Upper lobe of left lung (tissue), 6 donors: ENCODE results near the gene ADK. TPM values are rescaled to one million over a fixed set of nuclear protein-coding genes. Genes with fewer than 3 reads are reported as not detected.

ENCODE experiments used
- ATAC-seq, 2 donors: fragments of 200-7000 bp; cut with Tn5 transposase; one replicate each; pipeline ENCODE4 v1.9.1; 2022; ENCODE audit warnings: mild to moderate bottlenecking in 2 of 2, moderate library complexity in 2 of 2; ENCODE audit not compliant: low FRiP score in 2 of 2
- DNase-seq, 2 donors: peaks; one replicate each; pipeline ENCODE4 v3.0.0-alpha.2; 2019 to 2020
- H3K27ac ChIP-seq, 4 donors: fragments of 200-600 bp; sonication (generic); one replicate each; pipeline ENCODE4 v1.5.1; 2016 to 2019
- H3K27me3 ChIP-seq, 4 donors: fragments of 200-600 bp; sonication (generic); one replicate each; pipeline ENCODE4 v1.5.1; 2017 to 2019
- H3K36me3 ChIP-seq, 4 donors: fragments of 200-600 bp; sonication (generic); one replicate each; pipeline ENCODE4 v1.5.1; 2016 to 2019
- H3K4me1 ChIP-seq, 4 donors: fragments of 200-600 bp; sonication (generic); one replicate each; pipeline ENCODE4 v1.5.1; 2018 to 2019
- H3K4me3 ChIP-seq, 4 donors: fragments of 200-600 bp; sonication (generic); one replicate each; pipeline ENCODE4 v1.5.1; 2017 to 2019; ENCODE audit warnings: mild to moderate bottlenecking in 2 of 4, moderate library complexity in 1 of 4
- H3K9me3 ChIP-seq, 4 donors: fragments of 200-600 bp; sonication (generic); one replicate each; pipeline ENCODE4 v1.5.1; 2018 to 2019
- CTCF ChIP-seq, 6 experiments: fragments of 450-650 bp in 4 of 6; fragments of 200-600 bp in 2 of 6; sonication (generic) in 2 of 6; IDR thresholded peaks; one replicate each; pipeline ENCODE4 v1.5.1; 2016 to 2019; ENCODE audit warnings: antibody characterized with exemption in 6 of 6
- EP300 ChIP-seq, 4 donors: sonication (generic); formaldehyde crosslinking; IDR thresholded peaks; one replicate each; pipeline ENCODE4 v1.5.1; 2017; ENCODE audit warnings: antibody characterized with exemption in 4 of 4, control low read depth in 2 of 4
- POLR2A ChIP-seq, 4 donors: fragments of 450-650 bp; IDR thresholded peaks; one replicate each; pipeline ENCODE4 v1.5.1; 2016 to 2017; ENCODE audit warnings: antibody characterized with exemption in 4 of 4, mild to moderate bottlenecking in 2 of 4
- POLR2AphosphoS5 ChIP-seq, 2 donors: sonication (generic); formaldehyde crosslinking; IDR thresholded peaks; one replicate each; pipeline ENCODE4 v1.5.1; 2017; ENCODE audit warnings: antibody characterized with exemption in 2 of 2
- WGBS, 2 donors: methylation state at CpG; one replicate each; pipeline ENCODE4 v1.1.5; 2017 to 2018; 5-methylcytosine and 5-hydroxymethylcytosine counted together
- total RNA-seq, 6 donors: library from RNA; depleted of rRNA in 4 of 6; stranded (reverse); fragments of >200 nt in 4 of 6; gene quantifications; one replicate each; pipeline versions ENCODE4 v1.1.0 to v1.2.1, GENCODE V29; 2016 to 2021
- donor health status: DM: no; HTN: no; CAD: no; lungs with moderate emphysema.
- donor health status: DM: no; HTN: yes; CAD: no; lungs with severe emphysema.

Gene ADK
- total RNA-seq, 6 donors from 2014 or later: 27.9 to 123 (median 48.1) TPM

GRCh38 chr10:74114041-74114448 is 37.0 kb upstream of the ADK start:
- DNase-seq (no peak), ATAC-seq (peak in 1 of 2 donors; percentile 32)
- WGBS, 2 donors: 84 to 85% methylated on average over 12 of the region's 12 CpGs
- Histone ChIP-seq H3K27ac (no peak overlapping the region), H3K36me3 (peaks cover 49 to 100% (median 95%) of the 10 kb centered on the region in 4 donors), H3K4me3 (no peak overlapping the region), H3K9me3 (no peaks in the 10 kb centered on the region), H3K27me3 (no peaks in the 10 kb centered on the region), H3K4me1 (no peaks in the 10 kb centered on the region)
- TF ChIP-seq CTCF (IDR thresholded peaks at IDR 0.05) (no peak), EP300 (IDR thresholded peaks at IDR 0.05) (no peak), POLR2A (IDR thresholded peaks at IDR 0.05) (no peak), POLR2AphosphoS5 (IDR thresholded peaks at IDR 0.05) (no peak)

- ATAC-seq: no peak
Measured at GRCh38 chr10:74117738-74118137, 33.3 kb upstream of the ADK start.

GRCh38 chr10:74118804-74119203 is 32.2 kb upstream of the ADK start:
- no peak for TF ChIP-seq POLR2AphosphoS5 (IDR thresholded peaks at IDR 0.05)
- no peak for TF ChIP-seq CTCF (IDR thresholded peaks at IDR 0.05)
- TF ChIP-seq POLR2A (IDR thresholded peaks at IDR 0.05): no peak
- TF ChIP-seq EP300 (IDR thresholded peaks at IDR 0.05): no peak
- ATAC-seq (peak in 1 of 2 donors; percentile 36), DNase-seq (peak in 1 of 2 donors; percentile 24)
- Histone ChIP-seq H3K27ac (peak overlapping the region in 2 of 4 donors; percentile 4 to 53), H3K36me3 (peaks cover 44 to 100% (median 84%) of the 10 kb centered on the region in 4 donors), H3K4me3 (no peak overlapping the region), H3K27me3 (no peaks in the 10 kb centered on the region), H3K4me1 (no peaks in the 10 kb centered on the region), H3K9me3 (no peaks in the 10 kb centered on the region)
- WGBS, 2 donors: 84 to 89% methylated on average over 3 of the region's 3 CpGs

More at GRCh38 chr10:74117738-74118137, 33.3 kb upstream of the ADK start:
- Histone ChIP-seq H3K27ac (peak overlapping the region in 1 of 4 donors; percentile 22), H3K9me3 (no peaks in the 10 kb centered on the region), H3K27me3 (no peaks in the 10 kb centered on the region), H3K4me3 (no peak overlapping the region), H3K4me1 (no peaks in the 10 kb centered on the region), H3K36me3 (peaks cover 43 to 100% (median 87%) of the 10 kb centered on the region in 4 donors)
- no peak for DNase-seq
- whole genome bisulfite sequencing, 2 donors: 94 to 100% methylated on average over 4 of the region's 4 CpGs
- no peak for TF ChIP-seq POLR2A (IDR thresholded peaks at IDR 0.05)
- TF ChIP-seq POLR2AphosphoS5 (IDR thresholded peaks at IDR 0.05): no peak
- TF ChIP-seq CTCF (IDR thresholded peaks at IDR 0.05): no peak
- no peak for TF ChIP-seq EP300 (IDR thresholded peaks at IDR 0.05)

- H3K27me3 ChIP-seq: no peaks in the 10 kb centered on the region
- H3K4me3 ChIP-seq: no peak overlapping the region
- DNase-seq (no peak), ATAC-seq (no peak)
- TF ChIP-seq POLR2A (IDR thresholded peaks at IDR 0.05) (no peak), POLR2AphosphoS5 (IDR thresholded peaks at IDR 0.05) (no peak), CTCF (IDR thresholded peaks at IDR 0.05) (no peak)
- H3K27ac ChIP-seq: peak overlapping the region in 1 of 4 donors; percentile 4
- no peaks in the 10 kb centered on the region for H3K4me1 ChIP-seq
- WGBS, 2 donors: 58 to 65% methylated on average over 1 of the region's 1 CpG
- H3K9me3 ChIP-seq: no peaks in the 10 kb centered on the region
- peaks cover 37 to 100% (median 76%) of the 10 kb centered on the region in 4 donors for H3K36me3 ChIP-seq
Measured at GRCh38 chr10:74120911-74121310, 30.1 kb upstream of the ADK start.

- no peak overlapping the region for H3K4me3 ChIP-seq
- DNase-seq (no peak), ATAC-seq (no peak)
- no peaks in the 10 kb centered on the region for H3K27me3 ChIP-seq
- H3K4me1 ChIP-seq: no peaks in the 10 kb centered on the region
- peaks cover 41 to 100% (median 76%) of the 10 kb centered on the region in 4 donors for H3K36me3 ChIP-seq
- 75 to 86% methylated on average over 1 of the region's 1 CpG for WGBS, 2 donors
- H3K9me3 ChIP-seq: no peaks in the 10 kb centered on the region
- H3K27ac ChIP-seq: peak overlapping the region in 1 of 4 donors; percentile 4
- TF ChIP-seq POLR2AphosphoS5 (IDR thresholded peaks at IDR 0.05): no peak
- TF ChIP-seq EP300 (IDR thresholded peaks at IDR 0.05): no peak
- TF ChIP-seq POLR2A (IDR thresholded peaks at IDR 0.05): no peak
- TF ChIP-seq CTCF (IDR thresholded peaks at IDR 0.05): no peak
Measured at GRCh38 chr10:74121368-74121767, 29.7 kb upstream of the ADK start.
